Fibroblast of mammary gland (primary cell): ENCODE data around the gene NDUFB11.

Experiments
- DNase-seq: peaks from one replicate; pipeline ENCODE4 v3.0.0-alpha.2; 2010; ENCODE audit warnings: low read depth
- H3K4me3 ChIP-seq: 2 replicates; pipeline ENCODE4 v1.5.1; 2011; ENCODE audit warnings: low read depth, mild to moderate bottlenecking, low read length, moderate library complexity; ENCODE audit not compliant: control insufficient read depth
- TF ChIP-seq, protein P1 (sequence below): conservative IDR thresholded peaks from 2 replicates; pipeline ENCODE4 v1.5.1; 2011; ENCODE audit warnings: low read depth, low read length, inconsistent platforms; ENCODE audit not compliant: control insufficient read depth, insufficient read depth

The NDUFB11 gene

DNA sequence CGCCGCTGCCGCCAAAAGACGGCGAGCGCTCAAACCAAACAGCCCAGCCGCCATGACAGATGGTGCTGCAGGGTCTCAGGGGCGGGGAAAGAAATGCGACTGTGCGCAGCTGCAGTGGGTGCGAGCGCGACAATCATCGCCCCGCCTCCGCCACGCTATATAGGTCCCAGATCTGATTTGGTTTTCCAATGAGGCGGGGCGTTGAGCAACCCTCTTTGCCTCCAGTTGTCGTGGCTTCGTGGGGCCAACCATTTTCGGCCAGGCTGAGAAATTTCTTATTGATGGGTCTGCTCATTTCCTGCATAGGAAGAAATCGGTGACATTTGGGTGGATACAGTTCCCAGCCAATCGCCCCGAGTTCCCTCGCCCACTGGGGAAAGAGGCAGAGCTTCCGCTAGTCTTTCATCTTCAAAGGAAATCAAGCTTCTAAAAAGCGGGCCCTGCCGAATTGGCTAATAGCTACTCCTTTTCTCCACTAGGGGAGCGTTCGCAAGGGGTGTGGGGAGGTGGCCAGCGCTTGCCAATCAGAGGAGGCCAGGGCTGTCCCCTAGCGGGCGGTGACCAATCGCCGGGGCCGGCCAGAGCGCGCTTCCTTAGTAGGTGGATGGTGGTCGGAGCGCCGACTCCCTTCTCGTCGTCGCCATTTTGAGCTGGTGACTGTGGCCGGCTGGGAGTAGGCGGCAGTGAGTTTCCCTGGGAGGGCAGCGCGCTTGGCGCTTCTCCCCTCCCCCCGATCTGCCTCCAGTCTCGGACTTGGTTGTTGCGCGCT, at the start of gene NDUFB11, which contains the start of gene RBM10:
Gene NDUFB11, minus strand, starts transcription at position 77 of the 769 bp plus-strand sequence. Its CDS starts 23 bp downstream, at position 54.
Gene RBM10, plus strand, starts transcription at position 596 of the 769 bp plus-strand sequence. CDS start 2,261 bp downstream, outside the sequence.
- TF ChIP-seq, protein P1, sequence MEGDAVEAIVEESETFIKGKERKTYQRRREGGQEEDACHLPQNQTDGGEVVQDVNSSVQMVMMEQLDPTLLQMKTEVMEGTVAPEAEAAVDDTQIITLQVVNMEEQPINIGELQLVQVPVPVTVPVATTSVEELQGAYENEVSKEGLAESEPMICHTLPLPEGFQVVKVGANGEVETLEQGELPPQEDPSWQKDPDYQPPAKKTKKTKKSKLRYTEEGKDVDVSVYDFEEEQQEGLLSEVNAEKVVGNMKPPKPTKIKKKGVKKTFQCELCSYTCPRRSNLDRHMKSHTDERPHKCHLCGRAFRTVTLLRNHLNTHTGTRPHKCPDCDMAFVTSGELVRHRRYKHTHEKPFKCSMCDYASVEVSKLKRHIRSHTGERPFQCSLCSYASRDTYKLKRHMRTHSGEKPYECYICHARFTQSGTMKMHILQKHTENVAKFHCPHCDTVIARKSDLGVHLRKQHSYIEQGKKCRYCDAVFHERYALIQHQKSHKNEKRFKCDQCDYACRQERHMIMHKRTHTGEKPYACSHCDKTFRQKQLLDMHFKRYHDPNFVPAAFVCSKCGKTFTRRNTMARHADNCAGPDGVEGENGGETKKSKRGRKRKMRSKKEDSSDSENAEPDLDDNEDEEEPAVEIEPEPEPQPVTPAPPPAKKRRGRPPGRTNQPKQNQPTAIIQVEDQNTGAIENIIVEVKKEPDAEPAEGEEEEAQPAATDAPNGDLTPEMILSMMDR = peak; percentile 53
- peak; percentile 93 for DNase-seq
- H3K4me3 ChIP-seq = peak within 1 kb of the TSS; percentile 80

DNA sequence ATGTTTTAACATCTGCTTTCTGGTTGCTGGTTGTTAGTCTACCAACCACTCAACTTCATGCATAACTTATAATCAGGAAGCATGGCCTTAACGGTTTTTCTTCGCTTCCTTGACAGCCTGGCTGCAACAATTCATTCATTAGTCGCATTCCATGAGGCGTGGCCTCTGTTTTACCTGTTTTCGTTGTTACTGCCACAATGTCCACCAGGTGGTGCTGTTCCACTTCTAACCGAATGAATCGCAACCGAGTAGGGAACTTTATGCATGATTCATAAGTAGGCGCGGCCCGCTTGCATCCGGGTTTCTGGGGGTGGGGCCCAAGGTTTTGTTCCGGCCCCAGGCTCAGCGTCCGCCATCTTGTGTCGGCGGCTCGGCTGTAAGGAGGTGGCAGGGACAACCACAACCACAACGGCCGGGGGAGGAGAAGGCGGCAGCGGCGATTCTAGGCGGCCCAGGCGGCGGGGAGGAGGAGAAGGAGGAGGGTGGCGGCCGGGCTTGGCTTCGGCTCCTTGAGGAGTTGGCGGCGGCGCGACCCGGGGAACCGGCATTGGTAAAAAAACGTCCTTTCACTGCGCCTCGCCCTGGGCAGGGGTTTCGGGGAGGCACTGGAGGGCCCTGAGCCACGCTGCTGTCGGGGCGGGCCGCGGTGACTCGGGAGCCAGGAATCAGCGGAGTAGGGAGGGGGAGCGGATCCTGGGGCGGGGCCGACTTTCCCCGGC, 49.1 kb upstream of the NDUFB11 start, which contains the start of gene UBA1:
Gene UBA1, plus strand, starts transcription at position 355 of the 719 bp plus-strand sequence. CDS start 4,974 bp downstream, outside the sequence.
- DNase-seq = peak; percentile 96
- TF ChIP-seq, protein P1 = peak; percentile 78
- H3K4me3 ChIP-seq = peak within 1 kb of the TSS; percentile 92

DNA sequence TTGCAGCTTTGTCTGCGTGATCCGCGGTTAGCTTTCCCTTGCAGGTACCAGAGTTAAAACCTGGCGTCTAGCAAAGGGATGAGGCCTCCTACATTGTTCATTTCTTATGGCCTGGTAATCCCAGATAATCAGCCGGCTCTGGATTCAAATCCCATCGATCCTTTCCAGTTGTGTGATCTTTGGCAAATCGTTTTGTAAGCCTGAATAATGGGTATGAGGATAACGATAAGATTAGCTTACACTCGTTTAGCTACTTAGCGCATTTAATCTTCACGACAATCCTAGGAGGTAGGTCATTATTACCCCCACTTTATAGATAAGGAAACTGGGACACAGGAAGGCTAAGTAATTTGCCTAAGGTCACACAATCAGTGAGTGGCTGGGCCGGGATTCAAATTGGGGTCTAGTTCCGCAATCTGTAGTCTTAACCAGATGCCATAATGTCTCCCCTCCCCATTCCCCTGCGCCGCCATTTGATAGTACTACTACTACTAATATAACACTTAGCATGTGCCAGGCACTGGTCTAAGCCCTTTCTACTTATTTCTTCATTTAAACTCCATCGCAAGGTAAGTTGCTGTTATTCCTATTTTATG, 47.4 kb upstream of the NDUFB11 start:
- no peak for DNase-seq
- peak overlapping the region; percentile 57 for H3K4me3 ChIP-seq
- TF ChIP-seq, protein P1 = no peak

DNA sequence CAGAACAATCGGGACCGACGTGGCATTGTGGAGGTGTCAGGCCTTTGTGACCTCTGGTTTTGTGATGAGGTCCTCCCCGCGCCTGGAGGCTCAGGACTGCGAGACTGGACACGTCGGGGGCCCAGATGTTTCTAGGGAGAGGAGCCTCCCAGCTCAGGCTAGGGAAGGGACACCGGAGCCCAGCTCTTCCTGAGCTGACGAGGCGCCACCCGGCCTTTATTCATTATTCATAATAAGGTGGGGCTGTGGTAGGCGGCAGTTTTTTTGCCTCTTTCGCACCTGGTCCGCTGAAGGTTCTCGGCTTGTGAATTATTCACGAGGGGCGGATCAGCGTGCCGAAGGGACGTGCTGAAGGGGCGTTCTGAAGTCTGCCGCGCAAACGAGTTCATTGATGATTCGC, 46.8 kb upstream of the NDUFB11 start:
- DNase-seq = peak; percentile 12
- H3K4me3 ChIP-seq = peak overlapping the region; percentile 57
- TF ChIP-seq, protein P1 = no peak

DNA sequence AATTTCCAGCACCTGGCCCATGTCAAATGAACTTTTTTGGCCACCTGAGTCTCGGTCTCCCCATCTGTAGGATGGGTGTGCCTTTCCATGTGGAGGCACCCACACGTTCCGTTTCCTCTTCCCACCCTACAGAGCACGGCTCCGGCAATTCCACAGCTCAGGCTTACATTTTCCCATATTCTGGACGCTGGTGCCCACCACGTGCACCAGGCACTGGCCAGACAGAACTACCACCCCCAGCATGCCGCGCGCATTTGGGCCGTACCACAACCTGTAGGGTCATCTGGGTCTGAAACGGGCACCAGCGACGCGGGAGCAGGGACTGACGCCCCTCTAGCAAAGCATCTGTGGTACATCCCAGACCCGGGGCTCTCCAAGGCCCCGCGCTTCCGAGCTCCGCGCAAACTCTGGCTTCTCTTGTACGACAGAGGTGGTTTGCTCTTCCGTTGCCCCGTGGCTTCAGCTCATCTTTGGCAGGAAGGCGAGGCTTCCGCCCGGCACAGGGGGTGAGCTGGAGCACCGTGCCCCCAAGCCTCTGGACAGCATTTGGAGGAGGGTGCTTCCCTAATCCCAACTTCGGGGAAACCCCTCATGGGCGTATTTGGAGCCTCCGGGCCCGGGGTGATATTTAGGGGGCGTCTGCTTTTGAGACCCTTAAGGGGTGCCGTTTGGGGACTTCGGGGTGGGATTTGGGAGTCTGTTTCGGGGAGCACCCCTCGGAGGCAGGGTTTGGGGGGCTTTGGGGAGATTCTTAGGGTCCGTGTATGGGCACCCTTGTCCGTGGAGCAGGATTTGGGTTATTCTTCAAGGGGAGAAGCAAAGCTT, 46.2 kb upstream of the NDUFB11 start:
- TF ChIP-seq, protein P1 = no peak
- peak; percentile 93 for DNase-seq
- peak overlapping the region; percentile 57 for H3K4me3 ChIP-seq

DNA sequence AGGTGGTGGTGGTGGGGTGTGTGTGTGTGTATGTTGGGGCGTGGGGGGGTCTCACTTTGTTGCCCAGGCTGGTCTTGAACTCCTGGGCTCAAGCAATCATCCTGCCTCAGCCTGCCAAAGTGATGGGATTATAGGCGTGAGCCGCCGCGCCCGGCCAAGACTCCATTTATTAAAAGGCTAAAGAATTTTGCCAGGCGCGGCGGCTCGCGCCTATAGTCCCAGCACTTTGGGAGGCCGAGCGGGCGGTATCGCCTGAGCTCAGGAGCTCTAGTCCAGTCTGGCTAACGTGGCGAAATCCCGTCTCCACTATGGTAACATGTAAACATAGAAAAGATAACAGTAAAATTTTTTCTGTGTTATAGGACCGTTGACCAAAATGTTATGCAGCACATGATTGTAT, 45.4 kb upstream of the NDUFB11 start:
- TF ChIP-seq, protein P1 = no peak
- DNase-seq = no peak
- H3K4me3 ChIP-seq = no peak overlapping the region
